GM21737 (cell line): ENCODE data around the gene RPP25.
"Not testable (repeated sequence)": the region's sequence is repeated elsewhere in the genome, so short reads cannot be mapped to it uniquely, and the experiment has no call there.

Experiments used
- ATAC-seq: cut with Tn5 transposase; IDR thresholded peaks from one replicate; pipeline ENCODE4 v1.9.1; 2021; ENCODE audit warnings: mild to moderate bottlenecking, moderate library complexity; ENCODE audit not compliant: unreplicated experiment

RPP25 gene

GRCh38 chr15:74963213-74963612, 6.6 kb upstream of the RPP25 start:
- ATAC-seq = no peak

- ATAC-seq = no peak
Observed at GRCh38 chr15:74962671-74963070, 6.1 kb upstream of the RPP25 start.

GRCh38 chr15:74962219-74962618, 5.6 kb upstream of the RPP25 start:
- ATAC-seq = no peak

- no peak for ATAC-seq
Observed at GRCh38 chr15:74961616-74962015, 5.0 kb upstream of the RPP25 start.

GRCh38 chr15:74960995-74961588, 4.5 kb upstream of the RPP25 start:
- no peak for ATAC-seq

- no peak for ATAC-seq
Observed at GRCh38 chr15:74960286-74960685, 3.7 kb upstream of the RPP25 start.

GRCh38 chr15:74959586-74959939, 3.0 kb upstream of the RPP25 start:
- ATAC-seq = no peak

- no peak for ATAC-seq
Observed at GRCh38 chr15:74958908-74959585, 2.5 kb upstream of the RPP25 start.

- no peak for ATAC-seq
Observed at GRCh38 chr15:74958320-74958907, 1.8 kb upstream of the RPP25 start.

GRCh38 chr15:74957476-74958035, 984 bp upstream of the RPP25 start:
- ATAC-seq = no peak

GRCh38 chr15:74955796-74956647, 550 bp downstream of the RPP25 start:
- no peak for ATAC-seq

- ATAC-seq = no peak
Observed at GRCh38 chr15:74955017-74955416, 1.6 kb downstream of the RPP25 start.

GRCh38 chr15:74954515-74954914, 2.1 kb downstream of the RPP25 start:
- no peak for ATAC-seq

GRCh38 chr15:74951006-74951405, 5.6 kb downstream of the RPP25 start:
- no peak for ATAC-seq

- no peak for ATAC-seq
Observed at GRCh38 chr15:74950078-74950908, 6.3 kb downstream of the RPP25 start.

- peak; percentile 90 for ATAC-seq
Observed at GRCh38 chr15:74937590-74938371, 18.8 kb downstream of the RPP25 start, which contains the start of gene COX5A. Gene COX5A, minus strand, starts transcription at chr15:74938073. Its CDS starts 59 bp downstream, at chr15:74938014.

GRCh38 chr15:74937272-74937589, 19.3 kb downstream of the RPP25 start:
- no peak for ATAC-seq

- not testable (repeated sequence) for ATAC-seq
Observed at GRCh38 chr15:74935193-74935592, 21.4 kb downstream of the RPP25 start.

- no peak for ATAC-seq
Observed at GRCh38 chr15:74933573-74933972, 23.0 kb downstream of the RPP25 start.

- ATAC-seq = no peak
Observed at GRCh38 chr15:74928771-74929198, 27.8 kb downstream of the RPP25 start.
